SK-N-MC (cell line): ENCODE measurements around the gene MS4A6A.

Source experiments
- EZH2 ChIP-seq: fragments of 200-600 bp; sonication (generic); IDR thresholded peaks from one replicate; pipeline ENCODE4 v1.6.1; 2017; ENCODE audit warnings: antibody characterized with exemption
- FOXP2 ChIP-seq: optimal IDR thresholded peaks from 2 replicates; pipeline ENCODE3; 2011; ENCODE audit warnings: mild to moderate bottlenecking, moderate library complexity; ENCODE audit not compliant: insufficient read depth; ENCODE audit errors: extremely low read length, control extremely low read depth
- POLR2AphosphoS5 ChIP-seq: IDR thresholded peaks from 2 replicates; pipeline ENCODE4 v1.6.1; 2012; ENCODE audit warnings: mild to moderate bottlenecking, low read depth, low read length, borderline replicate concordance

DNA sequence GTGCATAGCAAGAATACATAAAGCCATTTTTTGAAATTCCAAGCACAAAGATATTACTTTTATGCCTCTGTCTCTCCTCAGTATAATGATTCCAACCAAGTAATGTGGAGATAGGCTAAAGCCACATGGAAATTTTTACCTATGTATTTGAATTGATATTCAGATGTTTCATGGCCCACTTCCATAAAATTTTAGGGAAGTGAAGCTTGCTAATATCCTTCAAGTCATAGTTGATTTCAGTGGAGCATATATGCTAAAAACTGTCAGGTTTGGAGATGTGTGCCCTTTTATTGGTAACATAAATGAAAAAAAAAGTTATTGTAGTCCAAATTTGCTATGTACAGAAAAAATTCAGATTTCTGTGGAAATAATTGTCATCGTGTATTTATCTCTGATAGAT is 47.8 kb upstream of the MS4A6A start:
- no peak for TF ChIP-seq EZH2
- TF ChIP-seq FOXP2: no peak
- no peak for TF ChIP-seq POLR2AphosphoS5
